Activated naive CD4-positive, alpha-beta T cell treated with anti-CD3 and anti-CD28 coated beads for 36 hours (primary cell): ENCODE results near the gene LAMA3. TPM values are rescaled to one million over a fixed set of nuclear protein-coding genes. Genes with fewer than 3 reads are reported as not detected.

Experiments used
- CTCF ChIA-PET: fragments of 350-600 bp; sonication (Branson Sonifier 250); formaldehyde crosslinking; loops from one replicate; lab custom pipeline; 2021; ENCODE audit warnings: antibody characterized with exemption; lab: Charles Lee
- DNase-seq: peaks from one replicate; pipeline ENCODE4 v3.0.0-alpha.2; 2020
- H3K27ac Mint-ChIP-seq: one replicate; pipeline ENCODE4 v1.8.0; 2021; ENCODE audit warnings: mild to moderate bottlenecking, mixed read lengths
- H3K27me3 Mint-ChIP-seq: one replicate; pipeline ENCODE4 v1.8.0; 2021; ENCODE audit warnings: low read depth, mixed read lengths
- H3K36me3 Mint-ChIP-seq: one replicate; pipeline ENCODE4 v1.8.0; 2021; ENCODE audit warnings: low read depth, mixed read lengths
- H3K4me1 Mint-ChIP-seq: one replicate; pipeline ENCODE4 v1.8.0; 2021; ENCODE audit warnings: low read depth, mixed read lengths
- H3K4me3 Mint-ChIP-seq: one replicate; pipeline ENCODE4 v1.8.0; 2021; ENCODE audit warnings: mild to moderate bottlenecking, moderate library complexity, mixed read lengths
- H3K9me3 Mint-ChIP-seq: one replicate; pipeline ENCODE4 v1.8.0; 2021; ENCODE audit warnings: mixed read lengths
- intact Hi-C: fragments of 100-400 bp; cut with micrococcal nuclease; formaldehyde crosslinking; loops from one replicate; pipeline ENCODE4 v1.15.1; 2023
- total RNA-seq, 2 experiments: library from RNA; stranded (reverse); gene quantifications; one replicate each; pipeline ENCODE4 v1.2.3, GENCODE V29; 2021

Gene LAMA3
- total RNA-seq, 2 experiments from 2014 or later, result 0.05 to 0.10 TPM

GRCh38 chr18:23934863-23935262 is 245.6 kb downstream of the LAMA3 start:
- intact Hi-C loops, result no loop called here
- Mint-ChIP-seq H3K4me1 (peaks cover 45% of the 10 kb centered on the region), H3K27ac (no peak overlapping the region), H3K4me3 (no peak overlapping the region), H3K27me3 (no peaks in the 10 kb centered on the region), H3K9me3 (no peaks in the 10 kb centered on the region), H3K36me3 (no peaks in the 10 kb centered on the region)
- CTCF ChIA-PET, result interaction anchor here (0.6 to 1.3 kb wide), 2 partner anchors 16 to 150 kb away, joined by 3 to 7 read pairs; no protein-coding TSS in a partner anchor
- DNase-seq, result no peak

GRCh38 chr18:23935804-23936203 is 246.6 kb downstream of the LAMA3 start:
- Mint-ChIP-seq H3K36me3 (no peaks in the 10 kb centered on the region), H3K9me3 (no peaks in the 10 kb centered on the region), H3K4me1 (peaks cover 42% of the 10 kb centered on the region), H3K27me3 (peaks cover 2% of the 10 kb centered on the region), H3K27ac (no peak overlapping the region), H3K4me3 (no peak overlapping the region)
- intact Hi-C loops, result no loop called here
- DNase-seq, result peak; percentile 38
- CTCF ChIA-PET, result no interaction called here

DNA sequence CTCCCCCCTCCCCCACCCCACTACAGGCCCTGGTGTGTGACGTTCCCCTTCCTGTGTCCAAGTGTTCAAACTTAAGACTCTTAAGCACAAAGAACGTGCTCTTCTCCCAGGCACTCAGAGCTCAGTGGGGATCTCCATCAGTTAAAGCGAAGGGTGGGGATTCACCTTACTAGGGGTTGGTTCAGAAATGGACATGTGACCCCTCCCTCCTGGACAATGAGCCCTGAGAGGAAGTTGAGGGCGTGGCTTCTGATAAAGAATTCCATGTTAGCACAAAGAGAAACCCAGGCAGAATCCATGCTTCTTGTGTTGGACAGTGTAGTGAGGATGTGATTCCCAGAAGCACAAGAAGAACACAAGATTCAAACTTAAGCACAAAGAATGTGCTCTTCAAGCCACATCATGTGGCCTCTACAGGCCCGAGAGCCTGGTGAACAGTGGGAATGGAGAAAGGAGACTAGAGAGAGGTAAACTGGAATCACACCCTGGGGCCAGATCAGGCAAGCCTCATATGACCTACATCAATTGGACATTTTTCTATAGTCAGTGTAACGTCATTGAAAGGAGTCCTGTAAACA is 247.2 kb downstream of the LAMA3 start:
- CTCF ChIA-PET, result no interaction called here
- H3K9me3 Mint-ChIP-seq, result no peaks in the 10 kb centered on the region
- no peak overlapping the region for H3K27ac Mint-ChIP-seq
- DNase-seq, result no peak
- peaks cover 42% of the 10 kb centered on the region for H3K4me1 Mint-ChIP-seq
- peaks cover 2% of the 10 kb centered on the region for H3K27me3 Mint-ChIP-seq
- intact Hi-C loops, result no loop called here
- no peaks in the 10 kb centered on the region for H3K36me3 Mint-ChIP-seq
- H3K4me3 Mint-ChIP-seq, result no peak overlapping the region

GRCh38 chr18:23938043-23938756 is 248.9 kb downstream of the LAMA3 start:
- peak; percentile 27 for DNase-seq
- H3K27ac Mint-ChIP-seq, result no peak overlapping the region
- H3K9me3 Mint-ChIP-seq, result no peaks in the 10 kb centered on the region
- H3K4me1 Mint-ChIP-seq, result peaks cover 51% of the 10 kb centered on the region
- no peak overlapping the region for H3K4me3 Mint-ChIP-seq
- peaks cover 2% of the 10 kb centered on the region for H3K27me3 Mint-ChIP-seq
- no peaks in the 10 kb centered on the region for H3K36me3 Mint-ChIP-seq
- CTCF ChIA-PET, result interaction anchor here (1.1 to 1.2 kb wide), 2 partner anchors 9 to 19 kb away, joined by 3 to 4 read pairs; no protein-coding TSS in a partner anchor
- intact Hi-C loops, result no loop called here

GRCh38 chr18:23938901-23939341 is 249.7 kb downstream of the LAMA3 start:
- Mint-ChIP-seq H3K27ac (no peak overlapping the region), H3K4me1 (peaks cover 58% of the 10 kb centered on the region), H3K9me3 (no peaks in the 10 kb centered on the region), H3K36me3 (no peaks in the 10 kb centered on the region), H3K27me3 (peaks cover 2% of the 10 kb centered on the region), H3K4me3 (no peak overlapping the region)
- no peak for DNase-seq
- intact Hi-C loops, result no loop called here
- CTCF ChIA-PET, result interaction anchor here (0.6 to 2.3 kb wide), 3 partner anchors 10 to 62 kb away, joined by 3 to 12 read pairs (median 3); no protein-coding TSS in a partner anchor

GRCh38 chr18:23939366-23939765 is 250.1 kb downstream of the LAMA3 start:
- peaks cover 58% of the 10 kb centered on the region for H3K4me1 Mint-ChIP-seq
- CTCF ChIA-PET, result interaction anchor here (0.6 to 2.3 kb wide), 3 partner anchors 20 to 219 kb away, joined by 3 to 12 read pairs (median 3); no protein-coding TSS in a partner anchor
- intact Hi-C loops, result no loop called here

DNA sequence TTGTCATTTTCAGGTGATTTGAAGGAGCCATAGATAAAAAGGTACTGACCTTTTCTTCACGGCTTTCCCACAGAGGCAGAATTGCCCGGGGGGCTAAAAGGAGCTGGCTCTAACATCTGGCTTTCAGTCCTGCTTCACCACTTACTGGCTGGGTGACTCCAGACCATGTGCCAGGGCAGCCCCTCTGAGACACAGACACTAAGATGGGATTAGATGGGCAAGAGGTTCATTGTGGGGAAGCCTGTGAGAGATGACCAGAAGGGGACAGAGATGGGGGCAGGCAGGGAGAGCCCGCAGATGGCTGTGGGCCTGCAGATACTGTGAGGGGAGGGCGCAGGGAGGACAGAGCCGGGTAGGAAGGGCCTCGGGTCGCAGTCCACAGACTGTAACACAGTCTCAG is 250.6 kb downstream of the LAMA3 start:
- DNase-seq, result no peak
- H3K9me3 Mint-ChIP-seq, result no peaks in the 10 kb centered on the region
- intact Hi-C loops, result no loop called here
- no peak overlapping the region for H3K27ac Mint-ChIP-seq
- H3K27me3 Mint-ChIP-seq, result peaks cover 2% of the 10 kb centered on the region
- CTCF ChIA-PET, result interaction anchor here (0.7 to 2.3 kb wide), 2 partner anchors 21 to 218 kb away, joined by 3 to 12 read pairs; no protein-coding TSS in a partner anchor
- no peak overlapping the region for H3K4me3 Mint-ChIP-seq
- H3K4me1 Mint-ChIP-seq, result peaks cover 55% of the 10 kb centered on the region
- H3K36me3 Mint-ChIP-seq, result no peaks in the 10 kb centered on the region

More at GRCh38 chr18:23939366-23939765, 250.1 kb downstream of the LAMA3 start:
- H3K27me3 Mint-ChIP-seq, result peaks cover 2% of the 10 kb centered on the region
- H3K27ac Mint-ChIP-seq, result no peak overlapping the region
- no peaks in the 10 kb centered on the region for H3K36me3 Mint-ChIP-seq
- H3K4me3 Mint-ChIP-seq, result no peak overlapping the region
- H3K9me3 Mint-ChIP-seq, result no peaks in the 10 kb centered on the region
- DNase-seq, result no peak

DNA sequence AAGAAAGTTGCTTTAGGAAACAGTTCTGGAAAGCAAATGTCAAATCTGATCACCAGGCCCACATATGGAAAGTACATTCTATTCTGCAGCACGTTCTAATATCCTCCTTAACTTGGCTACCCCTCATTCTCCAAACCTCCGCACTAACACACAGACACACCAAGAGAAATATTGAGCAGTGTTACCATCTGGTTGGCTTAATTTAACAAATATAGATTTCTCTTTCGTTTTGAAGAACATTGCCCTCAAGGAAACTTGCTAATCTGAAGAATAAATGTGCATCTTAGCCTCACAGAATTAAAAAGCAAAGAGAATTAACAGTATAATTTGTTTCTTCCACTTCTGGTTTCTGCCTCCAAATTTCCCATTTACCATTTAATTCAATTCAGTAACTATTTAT is 252.5 kb downstream of the LAMA3 start:
- Mint-ChIP-seq H3K4me3 (no peak overlapping the region), H3K4me1 (peaks cover 39% of the 10 kb centered on the region)

GRCh38 chr18:23943104-23943503 is 253.9 kb downstream of the LAMA3 start:
- Mint-ChIP-seq H3K4me3 (peak overlapping the region; percentile 1), H3K36me3 (no peaks in the 10 kb centered on the region), H3K27me3 (peaks cover 2% of the 10 kb centered on the region), H3K4me1 (peaks cover 27% of the 10 kb centered on the region), H3K9me3 (no peaks in the 10 kb centered on the region), H3K27ac (no peak overlapping the region)
- intact Hi-C loops, result loop anchor here (1.0 kb wide), 1 partner anchor 27 kb away; no protein-coding TSS in a partner anchor
- peak; percentile 69 for DNase-seq
- CTCF ChIA-PET, result interaction anchor here (0.7 to 1.3 kb wide), 3 partner anchors 25 to 171 kb away, joined by 3 to 6 read pairs (median 3); no protein-coding TSS in a partner anchor

More for the DNA sequence above, 252.5 kb downstream of the LAMA3 start:
- Mint-ChIP-seq H3K27me3 (peaks cover 2% of the 10 kb centered on the region), H3K36me3 (no peaks in the 10 kb centered on the region), H3K27ac (no peak overlapping the region), H3K9me3 (no peaks in the 10 kb centered on the region)
- intact Hi-C loops, result no loop called here
- CTCF ChIA-PET, result no interaction called here
- no peak for DNase-seq

DNA sequence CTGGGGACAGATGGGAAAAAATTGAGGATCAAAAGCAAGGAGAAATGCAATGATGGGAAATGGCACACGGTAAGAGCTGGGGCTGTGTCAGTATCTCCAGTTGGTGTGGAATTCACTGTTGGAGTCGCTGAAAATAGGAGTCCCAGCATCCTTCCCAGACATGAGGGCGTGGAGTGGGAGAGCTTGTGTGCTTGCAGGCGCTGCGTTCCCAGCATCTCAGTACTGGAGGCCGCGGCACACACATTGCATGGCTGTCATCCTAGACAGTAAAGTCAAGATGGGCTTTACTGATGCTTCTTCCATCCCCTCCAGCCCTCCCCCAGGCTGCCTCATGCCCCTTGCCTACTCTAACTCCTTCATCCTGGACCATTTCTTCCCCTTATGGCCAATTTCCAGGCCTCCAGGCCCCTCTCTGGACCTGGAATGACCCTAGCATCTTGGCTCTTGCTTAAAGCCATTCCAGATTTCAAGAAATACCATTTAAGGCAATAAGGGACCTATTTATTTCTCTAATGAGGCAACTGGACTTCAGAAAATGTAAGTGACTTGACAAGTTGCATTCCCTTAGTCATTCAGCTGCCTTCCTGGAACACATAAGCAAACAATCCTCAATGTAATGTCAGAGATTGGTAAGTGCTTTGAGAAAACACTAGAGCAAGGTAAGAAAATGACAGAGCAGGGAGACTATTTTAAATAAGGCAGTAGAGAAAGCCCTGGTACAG is 254.8 kb downstream of the LAMA3 start:
- H3K36me3 Mint-ChIP-seq, result no peaks in the 10 kb centered on the region
- H3K27me3 Mint-ChIP-seq, result peaks cover 2% of the 10 kb centered on the region
- peak overlapping the region; percentile 15 for H3K27ac Mint-ChIP-seq
- H3K9me3 Mint-ChIP-seq, result no peaks in the 10 kb centered on the region
- H3K4me1 Mint-ChIP-seq, result peaks cover 22% of the 10 kb centered on the region
- CTCF ChIA-PET, result interaction anchor here (1.1 to 1.3 kb wide), 3 partner anchors 26 to 170 kb away, joined by 3 to 6 read pairs (median 3); no protein-coding TSS in a partner anchor
- H3K4me3 Mint-ChIP-seq, result no peak overlapping the region
- no peak for DNase-seq
- intact Hi-C loops, result loop anchor here (1.0 kb wide), 1 partner anchor 26 kb away; no protein-coding TSS in a partner anchor

- no peaks in the 10 kb centered on the region for H3K36me3 Mint-ChIP-seq
- no peaks in the 10 kb centered on the region for H3K9me3 Mint-ChIP-seq
- no peaks in the 10 kb centered on the region for H3K27me3 Mint-ChIP-seq
- intact Hi-C loops, result no loop called here
- no peak overlapping the region for H3K4me3 Mint-ChIP-seq
- DNase-seq, result no peak
- CTCF ChIA-PET, result interaction anchor here (1.1 kb wide), 1 partner anchor 38 kb away, joined by 3 read pairs; no protein-coding TSS in a partner anchor
- H3K4me1 Mint-ChIP-seq, result peaks cover 22% of the 10 kb centered on the region
- no peak overlapping the region for H3K27ac Mint-ChIP-seq
These were observed 256.3 kb downstream of the LAMA3 start for GRCh38 chr18:23945416-23946079.
